NCI-H2107 treated with DMSO at 0.1 percent for 48 hours (cell line): Measurements from ENCODE around the gene STARD4.
A peak's percentile ranks its signal among the peaks of the same experiment; 100 is the strongest.

ENCODE experiments used
- DNase-seq: peaks from one replicate; lab custom pipeline; 2025; ENCODE audit not compliant: unreplicated experiment; lab: John Stamatoyannopoulos, UW

Gene STARD4

DNA sequence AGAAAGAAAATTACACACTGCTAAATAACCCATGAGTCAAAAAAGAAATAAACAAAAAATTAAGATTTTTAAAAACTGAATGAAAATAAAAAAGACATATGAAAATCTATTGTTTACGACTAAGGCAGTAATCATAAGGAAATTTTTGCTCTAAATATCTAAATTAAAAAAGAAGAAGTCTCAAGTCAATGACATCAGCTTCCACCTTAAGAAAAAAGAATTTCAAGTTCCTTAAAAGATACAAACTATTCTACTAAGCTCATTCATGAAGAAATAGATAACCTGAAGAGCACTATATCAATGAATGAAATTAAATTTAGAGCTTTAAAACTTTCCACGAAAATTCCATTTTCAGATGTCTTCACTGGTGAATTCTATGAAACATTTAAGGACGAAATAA is 15.7 kb upstream of the STARD4 start:
- DNase-seq, result no peak

DNA sequence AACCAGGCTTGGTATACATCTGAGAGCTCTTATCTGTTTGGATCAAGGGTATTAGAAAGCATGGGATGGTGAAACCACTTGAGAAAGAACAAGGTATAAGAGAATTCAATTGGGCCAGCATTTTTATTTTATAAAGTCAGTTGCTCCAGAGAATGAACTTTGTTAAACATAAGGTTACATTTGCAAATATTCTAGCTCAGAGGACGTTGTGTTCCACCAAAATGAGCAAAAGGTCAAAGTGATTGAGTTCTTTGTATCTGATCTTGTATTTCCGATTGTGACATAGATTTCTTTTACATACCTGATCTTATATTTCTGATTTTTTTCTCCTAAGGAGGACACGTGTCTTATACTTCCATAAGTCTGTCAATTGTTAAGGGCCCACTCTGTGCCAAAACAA is 8.6 kb upstream of the STARD4 start:
- DNase-seq, result no peak

DNA sequence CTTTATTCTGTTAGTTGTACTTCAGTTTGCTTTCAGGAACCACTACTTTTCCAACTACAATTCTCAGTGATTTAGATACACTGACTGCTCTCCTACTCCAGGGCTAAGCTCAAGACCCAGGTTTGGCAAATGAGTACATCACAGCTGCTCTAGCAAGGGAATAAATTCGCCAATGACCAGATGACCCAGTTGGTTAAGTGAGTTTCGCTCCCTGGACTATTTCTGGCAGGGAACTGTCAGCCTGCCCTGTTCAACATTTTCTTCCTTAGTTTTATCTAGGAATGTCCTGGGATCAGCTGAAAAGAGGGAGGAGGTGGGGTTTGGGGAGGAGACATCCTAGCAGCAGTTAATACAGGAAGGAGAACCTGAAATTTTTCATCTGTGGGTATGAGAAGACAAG is 6.4 kb upstream of the STARD4 start:
- no peak for DNase-seq

DNA sequence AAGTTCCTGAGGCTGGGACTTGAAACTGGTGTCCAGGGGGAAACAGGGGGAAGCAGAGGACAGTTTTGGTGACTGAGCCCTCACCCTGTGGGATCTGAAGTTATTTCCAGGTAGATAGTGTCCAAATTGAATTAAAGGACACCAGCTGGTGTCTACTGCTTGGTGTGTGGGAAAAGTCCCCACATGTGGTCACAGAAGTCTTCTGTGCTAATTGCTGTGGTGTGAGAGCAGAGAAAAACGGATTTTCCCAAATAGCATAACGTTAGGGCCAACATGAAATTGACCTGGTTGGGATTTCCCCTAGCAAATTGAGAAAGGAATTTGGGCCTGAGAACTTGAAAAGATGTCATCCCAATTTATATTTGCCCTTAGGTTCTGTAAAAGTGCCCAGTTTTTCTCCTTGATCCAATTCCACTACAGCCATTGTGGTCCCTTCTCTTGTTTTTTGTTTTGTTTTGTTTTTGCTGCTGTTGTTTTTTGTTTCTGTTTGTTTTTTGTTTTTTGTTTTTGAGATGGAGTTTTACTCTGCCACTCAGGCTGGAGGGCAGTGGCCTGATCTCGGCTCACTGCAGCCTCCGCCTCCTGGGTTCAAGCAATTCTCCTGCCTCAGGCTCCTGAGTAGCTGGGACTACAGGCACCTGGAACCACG is 5.6 kb upstream of the STARD4 start:
- no peak for DNase-seq

DNA sequence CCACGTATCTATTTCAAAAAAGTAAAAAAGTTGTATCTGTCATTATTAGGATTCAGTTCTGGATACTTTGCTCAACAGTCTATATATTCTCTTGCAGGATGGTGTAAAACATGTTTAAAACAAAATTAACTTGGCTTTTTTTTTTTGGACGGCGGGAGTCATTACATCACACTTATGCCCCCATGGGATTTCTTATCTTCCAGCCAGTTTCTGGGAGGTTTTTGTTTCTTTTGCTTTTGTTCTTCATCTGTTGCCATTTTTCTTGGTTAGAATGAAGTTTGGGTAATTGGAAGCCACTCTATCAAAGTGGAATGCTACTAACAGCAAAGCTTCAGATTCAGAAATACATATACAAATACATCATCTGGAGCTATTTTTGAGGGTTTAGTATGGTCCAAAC is 1.8 kb upstream of the STARD4 start:
- DNase-seq, result no peak

DNA sequence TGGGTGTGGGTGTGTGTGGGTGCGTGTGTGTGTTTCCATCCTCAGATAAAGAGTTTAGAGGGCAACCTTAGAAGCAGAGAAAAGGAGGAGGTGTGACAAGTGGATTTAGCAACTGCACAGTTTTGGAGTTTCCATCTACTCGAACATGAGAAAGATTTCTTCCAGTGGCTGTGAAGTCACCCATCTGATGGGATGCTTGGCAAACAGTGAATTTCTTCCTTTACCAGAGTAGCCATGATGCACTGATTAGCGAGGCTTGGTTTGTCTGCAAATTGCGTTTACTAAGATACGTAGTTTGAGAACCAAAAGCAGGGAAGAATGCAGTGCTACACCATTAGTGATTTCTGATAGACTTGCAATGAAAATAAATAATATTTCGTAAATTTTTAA is 791 bp upstream of the STARD4 start:
- no peak for DNase-seq

DNA sequence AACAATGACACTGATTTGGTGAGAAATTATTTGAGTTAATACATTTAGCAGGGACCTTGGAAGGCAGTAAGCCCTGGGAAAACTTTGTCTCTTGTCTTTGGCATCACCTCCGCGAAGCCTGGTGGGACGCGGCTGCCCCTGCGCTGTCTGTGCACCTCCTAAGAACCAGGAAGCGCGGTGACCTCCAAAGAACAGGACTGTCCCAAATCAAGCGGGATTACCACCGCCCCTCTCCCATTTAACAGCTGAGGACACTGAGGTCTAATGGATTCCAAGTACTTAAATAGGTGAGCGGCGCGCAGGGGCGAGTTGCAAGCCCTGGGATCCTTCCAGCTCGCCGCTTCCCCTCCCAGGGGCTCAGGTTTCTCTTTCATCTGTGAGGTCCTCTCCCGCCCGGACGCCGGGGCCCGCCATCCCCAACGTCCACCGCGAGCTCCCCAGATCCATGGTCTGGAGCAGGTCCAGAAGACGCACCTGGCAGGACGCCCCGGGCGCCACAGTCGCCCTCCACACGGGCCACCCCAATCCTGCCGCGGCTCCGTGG is 432 bp downstream of the STARD4 start:
- DNase-seq, result peak; percentile 11

DNA sequence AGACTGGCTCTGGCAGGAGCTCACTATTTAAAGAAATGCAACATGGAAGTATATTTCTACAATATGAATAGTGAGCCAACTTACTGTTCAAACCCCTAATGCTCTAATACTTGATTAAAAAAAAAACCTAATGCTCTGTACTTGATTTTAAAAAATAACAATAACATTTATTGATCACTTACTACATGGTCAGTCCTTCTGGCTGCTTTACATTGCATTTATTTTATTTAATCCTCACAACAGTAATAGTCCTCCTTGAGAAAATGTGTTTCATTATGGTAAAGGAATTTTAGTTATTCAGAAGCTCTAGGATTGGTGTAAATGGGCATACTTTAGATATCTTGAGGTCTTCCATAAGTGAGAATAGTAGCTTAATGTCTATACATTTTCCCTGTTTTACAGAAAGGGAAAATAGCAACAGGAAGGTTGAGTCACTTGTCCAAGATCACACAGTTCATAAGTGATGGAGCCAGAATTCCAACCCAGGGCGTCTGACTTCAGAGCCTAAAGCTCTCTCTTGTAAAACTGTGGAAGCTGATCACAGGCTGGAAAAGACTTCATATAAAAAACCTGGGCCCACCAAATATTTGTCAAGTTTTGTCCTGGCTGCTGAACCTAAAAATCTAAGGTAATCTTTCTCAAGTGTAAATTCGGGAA is 1.0 kb downstream of the STARD4 start:
- DNase-seq, result no peak

DNA sequence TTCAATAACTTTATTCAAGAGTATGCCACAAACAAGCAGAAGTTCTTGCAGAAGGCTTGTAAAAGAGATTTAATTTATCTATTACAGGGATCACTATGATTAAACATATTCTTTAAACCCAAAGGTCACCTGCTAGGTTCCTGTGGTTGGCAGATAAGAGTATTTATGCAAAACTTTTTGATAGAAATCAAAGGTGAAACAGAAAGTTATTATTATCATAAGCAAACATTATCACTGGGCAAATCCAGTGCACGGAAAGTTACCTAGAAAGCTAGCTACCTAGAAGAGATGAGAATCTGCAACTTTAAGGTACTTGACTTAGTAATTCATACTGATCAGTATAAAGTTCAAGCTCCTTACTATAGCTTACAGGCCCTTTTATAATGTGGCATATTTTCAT is 3.2 kb downstream of the STARD4 start:
- DNase-seq, result no peak

DNA sequence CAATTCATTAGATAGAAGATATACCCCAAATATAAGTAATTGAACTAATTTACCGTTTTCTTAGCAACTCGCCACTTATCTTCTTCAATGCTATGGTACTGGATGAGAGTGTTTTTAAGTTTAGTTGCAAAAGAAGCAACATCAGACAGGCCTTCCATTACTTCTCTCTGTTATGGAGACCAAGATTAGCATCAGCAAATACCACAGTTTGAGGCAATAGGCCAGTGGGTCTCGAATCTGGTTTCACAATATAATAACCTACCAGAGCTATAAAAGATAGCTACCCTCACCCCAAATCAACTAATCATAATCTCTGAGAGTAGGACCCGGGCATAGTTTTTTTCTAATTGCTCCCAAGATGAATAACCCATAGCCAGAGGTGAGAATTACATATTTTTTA is 5.1 kb downstream of the STARD4 start:
- DNase-seq, result no peak

DNA sequence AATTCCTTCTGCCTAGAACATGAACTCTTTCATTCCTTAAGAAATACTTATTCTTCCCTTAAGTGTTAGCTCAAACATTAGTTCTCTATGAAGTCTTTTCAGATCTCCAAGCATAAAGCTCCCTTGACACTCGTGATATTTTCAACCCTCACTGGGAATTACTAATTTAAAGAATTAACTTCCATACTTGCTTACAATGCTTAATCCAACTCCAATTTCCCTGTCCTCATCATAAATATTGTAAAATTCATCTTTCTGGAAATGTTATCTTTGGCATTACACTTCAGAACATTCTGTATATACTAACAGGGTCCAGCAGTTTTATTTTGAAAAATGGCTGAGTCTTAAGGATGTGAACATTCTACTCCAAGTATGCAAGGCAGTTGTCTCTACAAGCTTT is 7.2 kb downstream of the STARD4 start:
- no peak for DNase-seq

DNA sequence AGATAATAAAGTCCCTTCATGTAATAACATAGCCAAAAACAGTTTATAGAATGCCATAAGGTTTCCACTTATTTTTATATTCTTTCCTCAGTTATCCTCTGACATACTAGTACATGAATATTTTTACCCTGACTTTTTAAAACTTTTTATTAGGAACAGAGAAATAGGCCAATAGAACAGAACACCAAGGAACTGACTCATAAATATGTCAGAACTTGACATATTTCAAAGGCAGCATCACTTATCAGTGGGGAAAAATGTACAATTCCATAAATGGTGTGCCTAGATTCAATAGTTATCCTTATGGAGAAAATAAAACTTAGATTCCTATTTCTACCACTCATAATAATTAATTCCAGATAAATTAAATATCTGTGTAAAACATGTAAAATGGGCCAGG is 9.4 kb downstream of the STARD4 start:
- no peak for DNase-seq

DNA sequence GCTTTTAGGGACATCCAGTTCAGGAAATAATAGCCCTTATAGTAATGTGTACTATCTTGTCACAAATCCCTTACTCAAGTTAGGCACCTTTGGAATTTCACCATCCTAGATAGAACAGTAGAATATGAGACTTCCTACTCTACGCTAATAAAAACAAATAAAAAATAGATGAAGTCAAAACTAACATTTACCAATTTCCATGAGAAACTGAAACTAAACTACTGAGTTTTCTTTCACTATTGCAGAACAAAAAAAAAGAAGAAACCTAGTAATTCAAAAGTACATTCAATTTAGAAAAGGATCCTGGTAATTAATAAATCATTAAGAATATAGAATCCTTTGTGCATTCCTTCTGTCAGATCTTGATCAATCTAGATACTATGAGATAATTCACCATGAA is 14.0 kb downstream of the STARD4 start:
- no peak for DNase-seq

DNA sequence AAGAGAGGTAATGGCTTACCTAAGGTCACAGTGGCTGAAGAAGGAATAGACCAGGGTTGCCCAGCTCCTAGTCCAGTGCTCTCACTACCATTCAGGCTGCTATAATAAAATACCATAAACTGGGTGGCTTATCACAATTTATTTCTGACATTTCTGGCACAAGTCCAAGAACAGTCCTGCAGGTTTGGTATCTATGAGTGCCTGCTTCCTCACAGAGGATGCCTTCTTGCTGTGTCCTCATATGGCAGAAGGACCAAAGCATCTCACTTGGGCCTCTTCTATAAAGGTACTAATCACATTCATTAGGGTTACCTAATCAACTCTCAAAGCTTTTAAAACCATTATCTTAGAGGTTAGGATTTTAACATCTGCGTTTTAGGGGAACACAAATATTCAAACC is 17.2 kb downstream of the STARD4 start:
- DNase-seq, result no peak

DNA sequence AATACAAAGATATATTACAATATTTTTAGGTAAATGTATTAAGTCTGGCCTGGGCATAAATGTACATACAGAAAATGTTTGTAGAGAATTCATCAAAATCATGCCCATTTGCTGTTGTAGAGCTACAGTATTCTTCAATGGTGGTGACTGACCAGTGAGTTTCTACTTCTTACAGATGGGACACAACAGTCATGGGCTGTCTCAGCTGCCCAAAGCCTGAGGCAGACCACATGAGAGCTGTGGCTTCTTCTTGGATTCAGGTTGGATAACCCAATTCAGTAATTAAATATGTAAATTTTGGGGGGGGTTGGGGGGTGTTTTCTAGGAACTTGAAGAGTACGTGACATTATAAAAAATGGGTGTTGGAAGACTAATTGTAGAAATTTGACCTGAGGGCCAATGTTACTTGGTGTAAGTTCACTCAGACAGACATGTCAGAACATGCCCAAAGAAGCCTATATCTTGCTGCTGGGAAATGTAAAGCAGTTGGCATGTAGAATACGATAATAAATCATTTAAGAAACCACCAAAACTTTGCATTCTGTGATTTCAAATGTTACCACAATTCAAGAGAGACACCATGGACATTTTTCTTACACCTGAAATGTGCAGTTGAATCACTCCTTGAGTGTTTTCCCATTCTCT is 17.9 kb downstream of the STARD4 start:
- DNase-seq, result no peak

DNA sequence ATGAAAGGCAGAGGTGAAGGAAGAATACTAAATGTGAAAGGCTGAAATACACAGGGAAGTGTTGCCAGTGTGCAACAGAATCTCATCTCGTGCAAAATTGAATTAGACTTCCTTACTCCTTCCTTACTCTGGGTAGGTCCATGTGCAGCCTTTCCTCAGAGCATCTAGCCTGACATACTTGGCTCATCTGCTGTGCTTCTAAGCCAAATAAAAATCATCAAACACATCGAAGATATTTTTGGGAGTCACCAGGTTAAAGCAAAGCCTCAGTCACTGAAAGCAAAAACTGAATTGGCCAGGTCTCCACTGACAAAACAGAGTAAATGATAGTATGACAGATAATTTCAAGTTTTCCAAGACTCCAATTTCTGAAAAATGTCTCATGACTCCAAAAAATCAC is 19.3 kb downstream of the STARD4 start:
- DNase-seq, result no peak

DNA sequence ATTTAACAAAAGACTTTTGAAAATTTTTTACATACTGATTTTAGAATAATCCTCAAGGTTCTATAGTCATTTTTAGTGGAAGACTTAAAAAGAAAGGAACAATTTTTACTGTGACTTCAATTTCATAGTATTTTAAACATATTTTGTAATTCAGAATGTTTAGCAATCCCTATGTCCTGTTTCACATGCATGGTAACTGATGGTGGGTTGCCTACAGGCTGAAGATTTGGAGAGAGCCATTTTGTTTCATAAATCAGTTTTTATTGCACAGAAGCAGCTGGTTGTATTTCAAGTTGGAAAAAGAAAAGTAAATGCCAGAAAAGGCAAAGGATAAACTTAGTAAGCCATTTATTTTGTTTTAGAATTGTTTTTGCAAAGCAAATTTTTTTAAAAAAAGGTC is 24.0 kb downstream of the STARD4 start:
- DNase-seq, result no peak

DNA sequence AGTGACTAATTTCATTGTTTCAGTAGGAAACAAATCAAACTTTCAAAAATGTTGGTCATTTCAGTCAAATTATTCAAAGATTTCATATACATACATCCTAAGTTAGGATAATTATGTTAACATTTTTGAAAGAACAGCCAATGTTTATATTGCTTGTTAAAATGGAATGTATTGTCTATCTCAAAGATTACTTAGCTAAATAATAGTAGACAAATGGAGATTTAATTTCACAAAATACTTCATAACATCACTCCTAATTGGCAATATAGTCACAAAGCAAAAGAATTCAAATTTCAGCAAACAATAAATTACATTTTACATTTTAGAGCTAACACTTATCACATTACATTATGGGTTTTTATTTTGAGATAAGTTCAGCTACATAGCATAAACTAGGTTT is 25.4 kb downstream of the STARD4 start:
- DNase-seq, result no peak

DNA sequence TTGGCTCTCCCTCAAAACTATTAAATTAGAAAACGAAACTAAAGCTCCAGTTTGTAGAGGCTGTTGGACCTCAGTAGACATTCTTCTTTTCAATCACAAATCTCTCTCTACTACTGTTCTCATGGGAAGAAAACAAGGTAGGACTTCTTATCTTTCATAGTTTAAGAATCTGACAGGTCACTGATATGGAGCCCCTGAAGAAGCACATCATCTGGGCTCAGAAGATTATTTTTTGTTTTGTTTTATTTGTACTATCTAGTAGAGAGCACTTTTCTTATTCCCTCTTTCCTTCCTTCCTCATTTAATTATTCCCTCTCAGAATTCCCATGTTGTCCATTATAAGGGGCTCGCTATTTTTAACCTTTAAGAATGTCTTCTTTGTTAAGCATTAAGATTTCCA is 26.3 kb downstream of the STARD4 start:
- DNase-seq, result no peak

DNA sequence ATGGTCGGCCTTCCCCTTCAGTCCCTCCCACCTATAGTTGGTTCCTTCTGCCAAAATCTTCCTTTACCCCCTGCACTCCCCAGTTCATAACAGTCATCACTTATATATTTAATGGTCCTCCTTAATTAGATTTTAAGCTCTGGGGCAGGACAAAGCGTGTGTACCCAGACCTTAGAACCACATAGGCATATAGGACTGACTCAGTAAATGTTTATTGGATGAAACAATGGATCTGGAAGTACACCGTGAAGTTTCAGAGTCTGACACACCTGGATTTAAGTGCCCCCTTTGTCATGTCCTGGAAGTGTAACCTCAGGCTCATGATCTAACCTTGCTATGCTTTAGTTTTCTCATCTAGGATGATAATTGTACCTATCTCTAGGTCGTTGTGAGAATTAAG is 32.0 kb downstream of the STARD4 start:
- DNase-seq, result no peak

DNA sequence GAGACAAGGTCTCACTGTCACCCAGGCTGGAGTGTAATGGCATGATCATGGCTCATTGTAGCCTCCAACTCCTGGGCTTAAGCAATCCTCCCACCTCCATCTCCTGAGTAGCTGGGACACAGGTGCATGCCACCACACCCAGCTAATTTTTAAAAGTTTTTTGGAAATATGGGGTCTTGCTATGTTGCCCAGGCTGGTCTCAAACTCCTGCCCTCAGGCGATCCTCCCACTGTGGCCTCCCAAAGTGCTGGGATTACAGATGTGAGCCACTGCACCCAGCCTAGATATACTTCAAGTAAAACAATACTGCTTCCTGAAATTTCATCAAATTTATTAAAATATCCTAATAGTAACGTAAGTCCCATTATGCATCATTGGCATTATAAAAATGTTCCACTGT is 33.4 kb downstream of the STARD4 start:
- DNase-seq, result no peak

DNA sequence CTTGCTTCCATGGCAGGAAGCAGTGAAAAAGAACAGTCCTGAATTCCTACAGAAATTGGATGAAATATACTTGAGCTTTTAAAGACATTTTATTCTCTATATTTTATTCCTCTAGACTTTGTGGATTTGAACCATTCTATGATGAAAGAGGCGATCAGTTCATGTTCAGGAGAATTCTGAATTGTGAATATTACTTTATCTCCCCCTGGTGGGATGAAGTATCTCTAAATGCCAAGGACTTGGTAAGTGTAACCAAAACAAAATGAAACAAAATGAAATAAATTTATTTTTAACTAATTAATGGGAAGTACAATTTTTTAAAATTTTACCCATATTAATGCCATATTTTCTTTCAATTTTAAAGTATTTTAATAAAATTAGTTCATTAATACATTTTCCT is 34.1 kb downstream of the STARD4 start:
- no peak for DNase-seq

DNA sequence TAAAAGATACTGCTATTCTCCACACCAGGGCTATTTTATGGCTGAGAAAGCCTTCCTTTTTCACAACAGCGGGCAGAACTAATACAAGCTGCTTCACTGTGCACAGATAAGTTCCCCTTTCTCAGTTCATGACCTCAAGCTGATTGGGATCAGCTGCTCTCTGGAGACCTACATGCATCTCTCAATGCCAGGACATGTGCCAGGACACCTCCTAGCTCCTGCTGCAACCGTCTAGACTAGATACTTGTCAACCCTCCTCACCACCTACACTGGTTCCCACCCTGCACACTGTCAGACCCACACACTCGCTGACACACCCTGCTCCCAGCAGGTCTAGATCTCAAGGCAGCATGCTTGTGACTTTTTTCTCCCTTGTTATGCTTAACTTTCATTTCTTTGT is 39.8 kb downstream of the STARD4 start:
- DNase-seq, result no peak
